SK-N-SH (cell line): ENCODE results near the gene TUBGCP2. TPM values are rescaled to one million over a fixed set of nuclear protein-coding genes. Genes with fewer than 3 reads are reported as not detected.

Source experiments
- CTCF ChIA-PET: fragments of 300-600, 350-600 bp; formaldehyde crosslinking; extraction: SDS; loops from one replicate; lab custom pipeline; 2021; lab: Yijun Ruan, JAX
- POLR2A ChIA-PET: fragments of 350-600 bp; sonication (Branson Sonifier 250); formaldehyde crosslinking; extraction: SDS; loops from one replicate; lab custom pipeline; 2020; ENCODE audit warnings: antibody characterized with exemption, inconsistent platforms; lab: Yijun Ruan, JAX
- DNase-seq: peaks from one replicate; pipeline ENCODE4 v3.0.0; 2012
- H2AFZ ChIP-seq: fragments of 200-600 bp; sonication (generic); 2 replicates; pipeline ENCODE4 v1.8.1; 2016; ENCODE audit warnings: antibody characterized with exemption, mild to moderate bottlenecking, low read depth
- H3F3A ChIP-seq: fragments of 200-600 bp; sonication (generic); replicated peaks from 2 replicates; pipeline ENCODE3; 2016; ENCODE audit warnings: antibody characterized with exemption, mild to moderate bottlenecking; ENCODE audit not compliant: insufficient read depth
- H3K27ac ChIP-seq, 2 experiments: fragments of 200-500 bp in 1 of 2; fragments of 200-600 bp in 1 of 2; sonication (Bioruptor generic) in 1 of 2; sonication (generic), shearing (Covaris generic) in 1 of 2; 2 replicates each; pipeline versions ENCODE4 v1.5.1 to v1.6.1; 2014 to 2016; ENCODE audit warnings: low read depth in 2 of 2, inconsistent platforms in 1 of 2, low read length in 1 of 2, mild to moderate bottlenecking in 1 of 2, mixed read lengths in 1 of 2
- H3K27me3 ChIP-seq: fragments of 200-600 bp; sonication (generic), shearing (Covaris generic); 2 replicates; pipeline ENCODE4 v1.6.1; 2016; ENCODE audit warnings: mixed run types; ENCODE audit not compliant: insufficient read depth
- H3K36me3 ChIP-seq, 2 experiments: fragments of 200-500 bp in 1 of 2; fragments of 200-600 bp in 1 of 2; sonication (Bioruptor generic) in 1 of 2; sonication (generic) in 1 of 2; replicated peaks in 1 of 2; 2 replicates each; pipeline versions ENCODE3 to v1.5.1; 2014 to 2016; ENCODE audit warnings: low read length in 1 of 2, mild to moderate bottlenecking in 1 of 2; ENCODE audit not compliant: insufficient read depth in 2 of 2, control insufficient read depth in 1 of 2
- H3K4me1 ChIP-seq, 2 experiments: fragments of 200-500 bp in 1 of 2; fragments of 200-600 bp in 1 of 2; sonication (Bioruptor generic) in 1 of 2; sonication (generic), shearing (Covaris generic) in 1 of 2; 2 replicates each; pipeline versions ENCODE4 v1.5.1 to v1.6.1; 2014 to 2016; ENCODE audit warnings: low read depth in 1 of 2, low read length in 1 of 2, mixed run types in 1 of 2; ENCODE audit not compliant: insufficient read depth in 2 of 2, control insufficient read depth in 1 of 2
- H3K4me2 ChIP-seq: fragments of 200-600 bp; sonication (generic), shearing (Covaris generic); 2 replicates; pipeline ENCODE4 v1.6.1; 2017; ENCODE audit warnings: mixed run types
- H3K4me3 ChIP-seq, 2 experiments: fragments of 200-500 bp in 1 of 2; fragments of 200-600 bp in 1 of 2; sonication (Bioruptor generic) in 1 of 2; sonication (generic), shearing (Covaris generic) in 1 of 2; 2 replicates each; pipeline versions ENCODE4 v1.5.1 to v1.8.1; 2014 to 2016; ENCODE audit warnings: low read depth in 2 of 2, inconsistent platforms in 1 of 2, low read length in 1 of 2, mild to moderate bottlenecking in 1 of 2, mixed read lengths in 1 of 2, moderate library complexity in 1 of 2
- H3K79me2 ChIP-seq: fragments of 200-600 bp; sonication (generic); 2 replicates; pipeline ENCODE4 v1.8.1; 2017; ENCODE audit warnings: mild to moderate bottlenecking; ENCODE audit not compliant: insufficient read depth
- H3K9ac ChIP-seq: fragments of 200-600 bp; sonication (generic); 2 replicates; pipeline ENCODE4 v1.6.1; 2017; ENCODE audit warnings: mixed run types
- H3K9me2 ChIP-seq: fragments of 200-600 bp; sonication (generic); 2 replicates; pipeline ENCODE4 v1.6.1; 2017; ENCODE audit warnings: mixed run types
- H3K9me3 ChIP-seq: fragments of 200-600 bp; sonication (generic); 2 replicates; pipeline ENCODE4 v1.6.1; 2017; ENCODE audit warnings: mixed run types, mild to moderate bottlenecking, moderate library complexity
- H4K20me1 ChIP-seq: fragments of 200-600 bp; sonication (generic); 2 replicates; pipeline ENCODE4 v1.6.1; 2017; ENCODE audit warnings: mild to moderate bottlenecking, mixed run types; ENCODE audit not compliant: insufficient read depth
- EP300 ChIP-seq, 2 experiments: IDR thresholded peaks; 2 replicates each; pipeline versions ENCODE4 v1.4.0 to v1.6.1; 2012; ENCODE audit warnings: borderline replicate concordance in 1 of 2, low read depth in 1 of 2, low read length in 1 of 2
- FOSL2 ChIP-seq: IDR thresholded peaks from 2 replicates; pipeline ENCODE4 v1.4.0; 2012; ENCODE audit warnings: low read depth, mild to moderate bottlenecking, moderate library complexity, borderline replicate concordance
- FOXJ3 ChIP-seq: sonication (generic); formaldehyde crosslinking; IDR thresholded peaks from 2 replicates; pipeline ENCODE4 v1.5.1; 2020; ENCODE audit warnings: mild to moderate bottlenecking, missing genetic modification reagents
- JUND ChIP-seq: IDR thresholded peaks from 2 replicates; pipeline ENCODE4 v1.4.0; 2012
- MAX ChIP-seq: IDR thresholded peaks from 2 replicates; pipeline ENCODE4 v1.4.0; 2012; ENCODE audit warnings: low read depth
- MEF2A ChIP-seq: IDR thresholded peaks from 2 replicates; pipeline ENCODE4 v1.4.0; 2012; ENCODE audit warnings: low read depth, borderline replicate concordance
- NRF1 ChIP-seq: IDR thresholded peaks from 2 replicates; pipeline ENCODE4 v1.6.1; 2012; ENCODE audit warnings: low read depth, mild to moderate bottlenecking, low read length
- RAD21 ChIP-seq: IDR thresholded peaks from 2 replicates; pipeline ENCODE4 v1.6.1; 2012; ENCODE audit warnings: mild to moderate bottlenecking, low read length
- RCOR1 ChIP-seq: fragments of 150-350 bp; IDR thresholded peaks from 2 replicates; pipeline ENCODE4 v1.6.1; 2017; ENCODE audit warnings: antibody characterized with exemption, low read length
- RFX5 ChIP-seq: IDR thresholded peaks from 2 replicates; pipeline ENCODE4 v1.6.1; 2012; ENCODE audit warnings: mild to moderate bottlenecking, improper control_type of control experiment, low read length
- RXRA ChIP-seq: IDR thresholded peaks from 2 replicates; pipeline ENCODE4 v1.4.0; 2012; ENCODE audit warnings: low read depth, mild to moderate bottlenecking, borderline replicate concordance
- TAF1 ChIP-seq: IDR thresholded peaks from 2 replicates; pipeline ENCODE4 v1.6.1; 2012; ENCODE audit warnings: low read depth, mild to moderate bottlenecking, low read length, moderate library complexity, borderline replicate concordance
- TCF12 ChIP-seq: IDR thresholded peaks from 2 replicates; pipeline ENCODE4 v1.4.0; 2012
- TEAD4 ChIP-seq: IDR thresholded peaks from 2 replicates; pipeline ENCODE4 v1.4.0; 2012; ENCODE audit warnings: mild to moderate bottlenecking, borderline replicate concordance; ENCODE audit not compliant: insufficient read depth
- USF1 ChIP-seq: IDR thresholded peaks from 2 replicates; pipeline ENCODE4 v1.4.0; 2012; ENCODE audit warnings: low read depth, borderline replicate concordance
- YY1 ChIP-seq: IDR thresholded peaks from 2 replicates; pipeline ENCODE4 v1.4.0; 2012; ENCODE audit warnings: low read depth, mild to moderate bottlenecking
- WGBS: methylation state at CpG from one replicate; pipeline ENCODE4 v1.1.6; 2017; ENCODE audit warnings: low lambda C conversion rate; 5-methylcytosine and 5-hydroxymethylcytosine counted together
- polyA plus RNA-seq, 3 experiments: library from polyadenylated mRNA; depleted of rRNA; stranded (reverse); fragments of >200 nt; gene quantifications; 2 replicates each; pipeline ENCODE4 v1.2.3, GENCODE V29; 2012
- TF ChIP-seq, protein P1 (sequence below): fragments of 200-600 bp; sonication (generic); IDR thresholded peaks from 2 replicates; pipeline ENCODE4 v1.6.1; 2017; ENCODE audit warnings: antibody characterized with exemption, mild to moderate bottlenecking, moderate library complexity

The TUBGCP2 gene
- polyA plus RNA-seq, 1 of the 3 experiments (the other 2 are of a cell fraction) = 49.1 TPM

DNA sequence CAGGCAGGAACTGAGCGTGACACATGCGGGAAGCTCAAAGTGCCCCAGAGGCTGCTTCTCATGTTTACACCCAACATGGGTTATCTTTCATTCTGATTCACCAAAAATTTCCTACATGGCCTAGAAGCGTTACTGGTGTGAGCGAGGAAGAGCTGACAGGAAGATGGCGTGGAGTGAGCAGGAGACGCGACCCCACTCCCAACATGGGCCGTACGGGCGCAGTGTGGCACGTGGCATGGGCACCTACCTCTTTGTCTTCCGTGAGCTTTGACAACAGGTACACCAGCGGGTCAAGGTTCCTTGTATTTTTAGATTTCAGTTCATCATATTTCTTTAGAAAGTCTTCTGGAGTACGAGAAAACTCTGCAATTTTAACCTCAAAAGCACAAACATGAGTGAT lies 8.9 kb downstream of the TUBGCP2 start (continued):
- TF ChIP-seq RFX5 (no peak), YY1 (no peak), RCOR1 (no peak)

DNA sequence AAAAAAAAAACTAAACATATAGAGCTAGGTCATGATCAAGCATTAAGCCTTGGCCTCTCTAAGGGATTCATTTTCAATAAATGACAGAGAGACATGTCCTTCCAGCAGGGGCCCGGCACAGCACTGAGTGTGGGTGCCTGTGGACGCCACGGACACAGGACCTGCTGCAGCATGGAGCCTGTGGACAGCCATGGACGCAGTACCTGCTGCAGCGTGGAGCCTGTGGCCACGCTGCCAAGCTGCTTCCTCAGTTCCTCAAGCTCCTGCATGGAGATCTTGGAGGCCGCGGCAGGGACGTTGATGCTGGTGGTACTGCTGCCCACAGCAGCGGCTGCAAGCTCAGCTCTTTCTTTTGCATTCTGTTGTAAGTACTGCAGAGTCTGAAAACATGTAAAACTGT lies 9.4 kb downstream of the TUBGCP2 start:
- no peaks in the 10 kb centered on the region for H3K27me3 ChIP-seq
- WGBS = 95% methylated on average over 8 of the region's 10 CpGs
- TF ChIP-seq YY1 (no peak), FOSL2 (no peak), MAX (no peak), RXRA (no peak), RAD21 (no peak), TCF12 (no peak), RCOR1 (no peak), JUND (no peak), EP300 (IDR thresholded peaks at IDR 0.05; ENCODE audit: borderline replicate concordance in 1 of 2, low read depth in 1 of 2, low read length in 1 of 2) (no peak), TAF1 (no peak), FOXJ3 (no peak), MEF2A (no peak), NRF1 (no peak)
- H3K4me3 ChIP-seq = no peak overlapping the region
- peaks cover 27% of the 10 kb centered on the region for H3K79me2 ChIP-seq
- H3K27ac ChIP-seq = no peak overlapping the region
- no peaks in the 10 kb centered on the region for H3K9me3 ChIP-seq
- peaks cover 3% of the 10 kb centered on the region for H3F3A ChIP-seq
- ChIA-PET POLR2A (no interaction called here), CTCF (interaction anchor here (2.0 kb wide), 1 partner anchor 8 kb away, joined by 7 read pairs; no protein-coding TSS in a partner anchor)
- H3K36me3 ChIP-seq = peaks cover 12 to 51% of the 10 kb centered on the region in 2 experiments
- no peak overlapping the region for H3K4me2 ChIP-seq
- H4K20me1 ChIP-seq = peaks cover 22% of the 10 kb centered on the region
- no peak overlapping the region for H2AFZ ChIP-seq
- H3K9ac ChIP-seq = no peak overlapping the region
- H3K4me1 ChIP-seq = no peaks in the 10 kb centered on the region
- no peak for DNase-seq
- no peaks in the 10 kb centered on the region for H3K9me2 ChIP-seq

- no peak overlapping the region for H3K27ac ChIP-seq
- H3K4me3 ChIP-seq = no peak overlapping the region
- H3F3A ChIP-seq = peaks cover 7% of the 10 kb centered on the region
- H3K4me1 ChIP-seq = 0 out of 4 replicates have a peak, but pooled peaks cover 0 to 4% of the 10 kb centered on the region in 2 experiments
- no peaks in the 10 kb centered on the region for H3K9me2 ChIP-seq
- CTCF ChIA-PET = interaction anchor here (0.6 to 2.0 kb wide), 2 partner anchors 9 to 16 kb away, joined by 4 to 7 read pairs; no protein-coding TSS in a partner anchor
- H3K9ac ChIP-seq = no peak overlapping the region
- POLR2A ChIA-PET = no interaction called here
- 92% methylated on average over 10 of the region's 14 CpGs for WGBS
- no peaks in the 10 kb centered on the region for H3K9me3 ChIP-seq
- DNase-seq = no peak
- H3K4me2 ChIP-seq = no peak overlapping the region
- H3K79me2 ChIP-seq = peaks cover 19% of the 10 kb centered on the region; the same call in 1 of the 2 replicates
- H3K36me3 ChIP-seq = peaks cover 11 to 59% of the 10 kb centered on the region in 2 experiments
- peaks cover 15% of the 10 kb centered on the region for H4K20me1 ChIP-seq
- no peak overlapping the region for H2AFZ ChIP-seq
- TF ChIP-seq FOSL2 (no peak), RXRA (no peak), TCF12 (no peak), TEAD4 (no peak), USF1 (no peak), YY1 (no peak)
- TF ChIP-seq, protein P1, sequence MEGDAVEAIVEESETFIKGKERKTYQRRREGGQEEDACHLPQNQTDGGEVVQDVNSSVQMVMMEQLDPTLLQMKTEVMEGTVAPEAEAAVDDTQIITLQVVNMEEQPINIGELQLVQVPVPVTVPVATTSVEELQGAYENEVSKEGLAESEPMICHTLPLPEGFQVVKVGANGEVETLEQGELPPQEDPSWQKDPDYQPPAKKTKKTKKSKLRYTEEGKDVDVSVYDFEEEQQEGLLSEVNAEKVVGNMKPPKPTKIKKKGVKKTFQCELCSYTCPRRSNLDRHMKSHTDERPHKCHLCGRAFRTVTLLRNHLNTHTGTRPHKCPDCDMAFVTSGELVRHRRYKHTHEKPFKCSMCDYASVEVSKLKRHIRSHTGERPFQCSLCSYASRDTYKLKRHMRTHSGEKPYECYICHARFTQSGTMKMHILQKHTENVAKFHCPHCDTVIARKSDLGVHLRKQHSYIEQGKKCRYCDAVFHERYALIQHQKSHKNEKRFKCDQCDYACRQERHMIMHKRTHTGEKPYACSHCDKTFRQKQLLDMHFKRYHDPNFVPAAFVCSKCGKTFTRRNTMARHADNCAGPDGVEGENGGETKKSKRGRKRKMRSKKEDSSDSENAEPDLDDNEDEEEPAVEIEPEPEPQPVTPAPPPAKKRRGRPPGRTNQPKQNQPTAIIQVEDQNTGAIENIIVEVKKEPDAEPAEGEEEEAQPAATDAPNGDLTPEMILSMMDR = no peak
- H3K27me3 ChIP-seq = no peaks in the 10 kb centered on the region
Observed at GRCh38 chr10:133298466-133298865, 10.2 kb downstream of the TUBGCP2 start.
